ENCODE results near the gene KLHL40.
"Not testable (repeated sequence)": the region's sequence is repeated elsewhere in the genome, so short reads cannot be mapped to it uniquely, and the experiment has no call there.

Gene KLHL40

GRCh38 chr3:42705962-42706585, 20.7 kb downstream of the KLHL40 start:
- no peak for DNase-seq

DNA sequence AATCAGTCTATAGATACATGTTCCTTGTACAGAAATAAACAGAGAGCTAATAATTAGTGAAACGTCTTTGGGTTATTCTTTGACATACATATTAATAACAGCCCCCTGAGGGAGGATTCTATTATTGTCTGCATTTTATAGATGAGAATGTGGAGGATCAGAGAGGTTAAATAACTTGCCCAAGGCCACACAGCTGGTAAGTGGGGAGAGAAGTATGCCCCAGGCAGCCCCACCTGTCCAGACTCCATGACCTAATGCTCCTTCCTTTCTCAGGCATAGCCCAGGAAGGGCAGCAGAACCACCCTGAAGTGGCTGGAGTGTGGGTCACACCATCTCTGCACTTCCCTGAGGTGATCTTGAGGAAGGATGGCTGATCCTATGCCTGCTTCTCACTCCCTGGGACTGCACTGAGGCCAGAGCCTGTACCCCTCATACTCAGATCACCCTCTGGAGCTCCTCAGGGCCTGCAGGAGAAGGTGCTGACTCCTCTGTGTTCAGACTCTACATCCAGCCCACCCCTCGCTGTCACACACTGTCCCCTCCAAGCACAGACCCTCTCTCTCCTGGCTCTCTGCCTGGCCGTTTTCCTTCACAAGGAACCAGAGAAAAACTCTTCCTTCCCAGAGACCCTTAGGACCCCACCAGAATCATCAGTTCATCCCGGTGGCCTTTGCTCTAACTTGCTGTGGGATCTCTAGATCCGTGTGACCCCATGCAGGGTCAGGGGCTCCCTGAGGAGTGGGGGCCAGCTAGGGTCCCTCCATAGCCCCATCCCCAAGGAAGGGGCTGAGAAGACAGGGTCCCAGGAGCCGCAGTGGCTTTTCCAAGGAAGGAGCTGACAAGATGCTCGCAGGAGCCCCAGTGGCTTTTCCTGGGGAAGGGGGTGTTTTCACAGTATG, 21.6 kb downstream of the KLHL40 start:
- DNase-seq: no peak

DNA sequence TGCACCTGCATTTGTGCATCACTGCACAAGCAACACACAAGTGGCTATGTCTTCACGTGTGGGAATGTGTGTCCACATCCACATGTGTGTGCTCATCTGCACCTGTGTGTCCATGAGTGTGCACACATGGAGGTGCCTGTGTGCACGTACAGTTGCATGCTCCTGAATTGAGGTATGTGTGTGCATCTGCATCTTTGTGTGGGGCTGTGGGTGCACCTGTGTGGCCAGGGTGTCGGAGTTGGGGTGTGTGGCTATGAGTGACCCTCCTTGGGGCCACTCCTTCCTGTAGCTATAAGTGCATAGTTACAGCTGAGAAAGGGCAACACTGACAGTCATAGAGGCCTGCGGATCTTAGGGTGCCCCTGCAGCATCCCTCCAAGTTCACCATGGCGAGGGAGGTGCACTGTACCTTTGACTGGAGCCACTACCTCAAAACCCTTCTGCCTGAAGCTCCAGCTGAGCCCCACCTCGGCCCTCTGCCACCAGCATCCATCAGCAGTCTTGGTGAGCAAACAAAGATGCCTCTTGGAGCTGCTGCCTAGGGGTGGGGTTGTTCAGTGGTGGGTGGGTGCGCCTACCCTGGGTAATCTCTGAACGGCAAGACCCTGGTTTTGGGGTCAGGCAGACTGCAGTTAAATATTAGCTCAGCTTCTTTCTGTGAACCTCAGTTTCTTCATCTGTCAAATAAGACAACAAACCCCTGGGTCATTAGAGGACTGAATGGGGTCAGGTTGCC, 22.5 kb downstream of the KLHL40 start:
- DNase-seq: no peak

- no peak for DNase-seq
Measured at GRCh38 chr3:42708611-42709151, 23.3 kb downstream of the KLHL40 start.

DNA sequence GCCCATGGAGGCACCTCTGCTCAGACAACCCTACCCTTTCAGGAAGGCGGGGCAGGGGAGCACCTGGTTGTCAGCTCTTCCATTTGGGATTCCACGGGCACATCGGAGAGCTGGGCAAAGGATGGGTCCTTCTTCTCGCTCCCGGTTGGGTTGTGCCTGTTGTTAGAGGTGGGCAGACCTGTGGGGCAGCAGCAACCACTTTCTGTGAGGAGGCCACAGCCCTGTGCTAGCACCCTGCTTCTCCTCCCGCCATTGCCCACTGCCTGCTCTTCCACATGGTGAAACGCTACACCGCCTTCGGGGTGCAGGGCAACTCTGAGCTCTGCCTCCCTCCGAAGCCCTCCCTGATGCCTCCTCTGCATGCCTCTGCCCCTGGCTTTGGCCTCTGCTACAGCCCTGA, 24.3 kb downstream of the KLHL40 start:
- DNase-seq: no peak

DNA sequence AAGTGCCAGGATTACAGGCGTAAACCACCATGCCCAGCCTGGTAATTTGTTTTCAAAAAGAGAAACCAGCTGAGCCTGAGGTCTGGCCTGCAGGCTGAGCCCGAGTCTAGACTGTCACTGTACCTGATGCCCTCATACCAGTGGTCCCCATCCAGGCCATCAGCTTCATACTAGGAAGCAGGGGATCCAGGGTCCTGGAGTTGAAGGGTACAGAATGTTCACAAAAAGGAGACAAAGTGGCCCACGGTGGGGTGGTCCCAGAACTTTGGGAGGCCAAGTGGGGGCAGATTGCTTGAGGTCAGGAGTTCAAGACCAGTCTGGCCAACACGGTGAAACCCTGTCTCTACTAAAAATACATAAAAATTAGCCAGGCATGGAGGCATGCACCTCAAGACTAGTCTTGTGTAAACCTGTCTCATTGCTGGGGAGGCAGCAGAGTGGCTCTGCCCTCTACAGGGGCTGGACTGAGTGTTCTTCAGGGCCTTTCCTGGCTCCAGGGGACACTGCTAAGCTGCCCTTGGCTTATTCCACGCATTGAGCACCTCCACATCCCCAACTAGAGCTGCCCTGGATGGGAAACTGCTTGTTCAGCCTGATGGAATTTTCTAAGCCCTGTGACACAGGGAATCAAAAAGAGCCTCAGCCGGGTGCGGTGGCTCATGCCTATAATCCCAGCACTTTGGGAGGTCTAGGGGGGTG, 25.1 kb downstream of the KLHL40 start:
- no peak for DNase-seq

DNA sequence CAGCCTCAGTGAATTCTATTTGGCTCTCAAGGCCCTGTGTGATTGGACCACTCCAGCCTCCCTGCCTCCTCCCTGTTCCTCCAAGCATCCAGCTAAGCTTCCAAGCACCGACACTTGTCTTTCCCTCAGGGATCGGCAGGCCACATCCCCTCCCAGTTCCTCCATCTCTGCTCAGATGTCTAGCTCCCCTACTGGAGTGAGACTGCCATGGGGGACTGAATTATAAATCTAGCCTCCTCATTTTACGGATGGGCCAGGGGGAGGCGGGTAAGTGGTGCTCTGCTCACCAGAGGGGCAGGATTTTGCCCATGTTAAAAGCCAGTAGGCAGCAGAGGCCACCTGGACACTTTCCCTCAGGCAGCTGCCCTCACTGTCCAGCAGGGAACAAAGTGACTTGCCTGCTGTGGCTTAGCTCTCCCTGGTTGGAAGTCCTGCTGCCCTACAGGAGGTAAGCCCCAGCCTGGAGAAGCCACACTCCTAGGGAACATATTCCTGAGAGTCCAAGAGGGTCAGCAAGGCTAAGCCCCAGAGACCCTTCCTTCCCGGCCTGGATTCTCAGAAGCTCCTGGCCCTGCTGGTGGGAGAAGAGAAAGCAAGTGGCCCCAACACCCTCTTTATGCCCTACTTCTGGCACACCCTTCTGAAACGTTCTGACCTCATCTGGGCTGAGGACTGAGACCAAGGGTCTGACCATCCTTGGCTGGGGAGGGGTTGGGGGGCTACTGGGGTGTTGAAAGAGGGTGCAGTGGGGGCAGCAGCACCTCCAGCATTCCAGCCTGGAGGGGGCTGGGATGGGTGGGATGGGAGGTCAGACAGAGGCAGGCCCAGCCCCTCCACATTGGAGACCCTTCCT, 26.4 kb downstream of the KLHL40 start:
- no peak for DNase-seq

DNA sequence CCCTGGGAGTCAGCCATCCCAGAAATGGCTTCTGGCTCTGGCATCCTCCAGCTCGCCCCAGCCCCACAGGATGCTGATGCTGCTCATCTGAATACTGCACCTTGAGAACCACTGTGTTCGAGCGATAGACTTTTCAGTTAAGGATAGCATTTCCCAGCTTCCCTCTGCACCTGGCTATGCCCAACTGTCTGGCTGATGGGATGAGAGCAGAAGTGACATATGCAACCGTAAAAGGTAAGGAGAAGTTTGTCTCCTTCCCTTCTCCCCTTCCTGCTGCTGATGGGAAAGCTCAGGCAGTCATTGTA, 27.0 kb downstream of the KLHL40 start:
- DNase-seq: no peak

DNA sequence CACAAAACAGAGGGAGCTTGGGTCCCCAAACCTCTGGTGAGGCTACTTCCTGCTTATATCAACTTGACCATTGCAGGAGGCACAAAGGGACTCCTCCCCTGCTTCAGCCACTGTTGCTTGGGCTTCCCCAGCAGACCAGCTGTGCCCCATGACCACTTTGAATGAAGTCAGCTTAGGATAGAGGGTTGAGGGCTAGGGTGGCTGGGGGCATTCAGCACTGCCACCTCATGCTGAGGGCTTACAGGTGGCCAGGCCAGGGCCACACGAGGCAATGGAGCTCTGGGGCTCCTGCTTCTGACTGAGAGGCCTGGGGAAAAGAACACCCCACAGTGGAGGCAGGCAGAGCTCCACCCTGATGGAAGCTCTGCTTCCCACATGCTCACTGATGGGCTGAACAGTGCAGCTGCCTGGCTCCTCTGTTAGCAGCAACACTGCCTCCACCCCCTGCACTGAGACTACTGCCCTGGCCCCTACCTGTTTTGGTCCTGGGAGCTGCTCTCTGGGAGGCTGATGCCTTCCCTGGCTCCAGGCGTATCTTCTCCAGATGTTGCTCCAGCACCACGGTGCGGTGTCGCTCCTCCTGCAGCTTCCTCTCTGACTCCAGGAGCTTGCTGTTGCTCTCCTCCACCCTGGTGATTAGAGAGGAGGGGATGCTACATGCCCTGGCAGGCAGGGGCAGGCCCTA, 27.5 kb downstream of the KLHL40 start:
- DNase-seq: no peak

DNA sequence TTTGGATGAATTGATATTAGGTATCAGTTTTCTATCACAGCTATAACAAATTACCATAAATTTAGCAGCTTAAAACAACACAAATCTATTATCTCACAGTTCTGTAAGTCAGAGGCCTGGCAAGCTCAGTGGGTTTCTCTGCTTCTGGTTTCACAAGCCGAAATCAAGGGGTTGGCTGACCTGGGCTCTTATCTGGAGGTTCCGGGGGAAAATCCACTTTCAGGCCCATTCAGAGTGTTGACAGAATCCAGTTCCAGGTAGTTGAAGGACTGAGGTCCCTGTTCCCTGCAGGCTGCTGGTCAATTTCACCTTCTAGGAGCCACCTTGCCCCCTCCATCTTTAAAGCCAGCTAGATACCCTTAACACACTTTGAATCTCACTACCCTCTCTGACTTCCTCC, 28.4 kb downstream of the KLHL40 start:
- DNase-seq: no peak

GRCh38 chr3:42714171-42714852, 29.0 kb downstream of the KLHL40 start:
- DNase-seq: no peak

- no peak for DNase-seq
Measured at GRCh38 chr3:42717306-42717705, 32.0 kb downstream of the KLHL40 start.

DNA sequence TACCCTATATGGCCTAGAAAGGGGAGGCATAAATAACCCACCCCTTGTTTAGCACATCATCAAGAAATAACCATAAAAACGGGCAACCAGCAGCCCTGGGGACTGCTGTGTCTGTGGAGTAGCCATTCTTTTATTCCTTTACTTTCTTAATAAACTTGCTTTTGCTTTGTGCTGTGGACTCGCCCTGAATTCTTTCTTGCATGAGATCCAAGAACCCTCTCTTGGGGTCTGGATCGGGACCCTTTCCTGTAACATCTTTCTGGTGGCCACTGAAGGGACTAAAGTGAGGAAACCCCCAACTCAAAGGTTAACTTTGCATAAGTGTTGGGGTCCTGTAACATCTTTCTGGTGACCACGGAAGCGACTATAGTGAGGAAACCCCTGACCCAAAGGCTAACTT, 33.0 kb downstream of the KLHL40 start:
- no peak for DNase-seq

DNA sequence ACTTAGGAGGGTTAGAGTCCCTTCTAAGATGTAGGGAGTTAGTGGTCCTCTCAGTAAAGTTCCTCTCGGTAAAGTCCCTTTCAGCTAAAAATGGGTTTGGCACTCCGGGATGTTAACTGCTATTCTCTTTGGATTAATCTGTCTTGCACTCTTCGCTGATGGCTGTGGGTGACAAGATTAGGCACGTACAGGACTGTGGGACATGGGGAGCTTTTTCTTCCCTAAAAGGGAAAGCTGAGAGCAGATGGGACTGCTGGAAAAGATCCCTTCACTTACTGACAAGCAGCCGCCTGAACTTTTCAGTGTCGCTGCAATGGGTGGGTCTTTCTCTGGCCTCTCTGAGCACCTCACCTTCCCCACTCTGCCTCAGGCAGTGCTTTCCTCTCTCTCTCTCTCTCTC, 33.7 kb downstream of the KLHL40 start:
- DNase-seq: no peak

- no peak for DNase-seq
Measured at GRCh38 chr3:42720126-42720525, 34.8 kb downstream of the KLHL40 start.

DNA sequence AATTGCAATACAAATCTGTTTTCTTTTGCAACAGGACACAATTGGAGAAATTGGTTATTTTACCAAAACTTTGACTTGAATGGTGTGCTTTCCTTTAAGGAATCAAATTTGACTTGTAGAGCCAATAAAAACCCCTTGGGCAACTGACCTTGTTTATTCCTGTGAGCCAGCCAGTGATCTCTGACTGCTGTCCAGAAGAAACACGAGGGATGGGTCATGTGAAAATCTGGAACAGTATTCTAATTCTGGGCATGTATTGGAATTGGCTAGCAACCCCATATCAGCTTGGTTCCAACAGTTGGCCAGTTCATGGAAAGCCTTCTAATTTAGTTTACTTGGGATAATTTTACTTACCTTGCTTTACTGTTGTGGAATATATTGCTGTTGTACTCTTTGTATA, 36.4 kb downstream of the KLHL40 start:
- DNase-seq: no peak

DNA sequence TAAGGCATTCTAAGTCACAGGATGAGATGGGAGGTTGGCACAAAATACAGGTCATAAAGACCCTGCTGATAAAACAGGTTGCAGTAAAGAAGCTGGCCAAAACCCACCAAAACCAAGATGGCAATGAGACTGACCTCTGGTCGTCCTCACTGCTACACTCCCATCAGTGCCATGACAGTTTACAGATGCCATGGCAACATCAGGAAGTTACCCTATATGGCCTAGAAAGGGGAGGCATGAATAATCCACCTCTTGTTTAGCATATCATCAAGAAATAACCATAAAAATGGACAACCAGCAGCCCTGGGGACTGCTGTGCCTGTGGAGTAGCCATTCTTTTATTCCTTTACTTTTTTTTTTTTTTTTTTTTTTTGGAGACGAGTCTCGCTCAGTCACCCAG, 37.1 kb downstream of the KLHL40 start:
- not testable (repeated sequence) for DNase-seq

GRCh38 chr3:42723219-42723618, 37.9 kb downstream of the KLHL40 start:
- no peak for DNase-seq

DNA sequence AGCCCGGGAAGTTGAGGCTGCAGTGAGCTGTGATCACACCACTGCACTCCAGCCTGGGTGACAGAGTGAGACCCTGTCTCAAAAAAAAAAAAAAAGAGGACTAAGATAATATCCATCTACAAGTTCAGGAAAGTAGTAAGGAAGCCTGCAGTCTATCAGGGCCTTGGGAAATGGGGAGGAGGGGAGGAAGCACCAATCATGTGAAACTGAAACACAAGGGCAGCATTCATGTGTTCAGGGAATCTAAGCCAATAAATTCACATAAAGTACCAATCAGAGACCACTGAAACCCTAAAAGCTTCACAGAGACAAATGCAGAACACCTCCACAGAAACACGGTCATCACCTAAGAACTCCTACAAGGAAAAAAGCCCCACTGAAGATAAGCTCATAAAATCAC, 40.1 kb downstream of the KLHL40 start:
- no peak for DNase-seq

DNA sequence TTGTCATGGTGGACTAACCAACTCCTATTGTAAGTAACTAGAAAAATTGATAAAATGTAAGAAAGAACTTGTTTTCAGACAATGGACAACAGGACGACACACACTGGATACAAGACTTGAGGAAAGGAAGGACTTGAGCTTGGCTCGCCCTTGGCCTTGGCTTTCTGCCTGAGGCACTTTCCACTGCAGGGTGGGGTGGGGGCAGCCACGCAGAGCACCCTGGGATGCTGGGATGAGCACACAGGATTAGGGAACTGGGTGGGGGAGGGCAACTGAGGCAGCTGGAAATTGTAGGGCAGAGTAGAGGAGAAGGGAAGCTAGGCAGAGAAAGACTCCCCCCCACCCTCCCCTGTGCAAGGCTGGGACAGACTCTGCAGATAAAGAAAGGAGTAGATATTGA, 42.7 kb downstream of the KLHL40 start:
- DNase-seq: no peak

All from CD4-positive, alpha-beta T cell treated with Interferon gamma for 1 hour (primary cell).